ENCODE data around the gene GGA3.

- TF ChIP-seq YY1 (IDR thresholded peaks at IDR 0.05) = no peak
- no peak for TF ChIP-seq RAD21 (IDR thresholded peaks at IDR 0.05)
- no peak for TF ChIP-seq CTCF (IDR thresholded peaks at IDR 0.05; ENCODE audit: low read depth, low read length, missing input control)
- TF ChIP-seq SP1 (IDR thresholded peaks at IDR 0.05) = no peak
- TF ChIP-seq MAX (IDR thresholded peaks at IDR 0.05) = no peak
- no peak for TF ChIP-seq TAF1 (conservative IDR thresholded peaks at IDR 0.05)
- no peak for TF ChIP-seq REST (IDR thresholded peaks at IDR 0.05)
- no peak for TF ChIP-seq JUND (IDR thresholded peaks at IDR 0.05)
- no peak for TF ChIP-seq ATF3 (IDR thresholded peaks at IDR 0.05)
- no peak for TF ChIP-seq HNF4A (conservative IDR thresholded peaks at IDR 0.05)
- no peak for TF ChIP-seq FOXA1 (IDR thresholded peaks at IDR 0.05)
- no peak for TF ChIP-seq EGR1 (IDR thresholded peaks at IDR 0.05; ENCODE audit: low read depth in 2 of 2)
These were observed 5.7 kb upstream of the GGA3 start for GRCh38 chr17:75267153-75267410.

Data from liver (tissue), 3 donors.